Heart left ventricle (tissue), 13 donors: ENCODE data around the gene FOCAD.

Experiments used
- POLR2A ChIP-seq, 2 donors: fragments of 450-650 bp; IDR thresholded peaks; one replicate each; pipeline ENCODE4 v1.6.1; 2017; ENCODE audit warnings: antibody characterized with exemption in 2 of 2, mild to moderate bottlenecking in 2 of 2, moderate library complexity in 2 of 2
- TF ChIP-seq, protein P1 (sequence below), 12 donors: fragments of 200-600 bp; sonication (generic) in 4 of 12; IDR thresholded peaks; one replicate each; pipeline versions ENCODE4 v1.5.0 to v1.8.0; 2018 to 2022; ENCODE audit warnings: antibody characterized with exemption in 12 of 12, mild to moderate bottlenecking in 5 of 12
- donor health status: ischemic (EF 13 %, LVEDD 7.1; RV severe dilation, severe dysfunction).
- donor health status: DM: no; HTN: yes; CAD: no.
- donor health status: DM: no; HTN: no; CAD: no.
- donor health status: ischemic (EF 25% LVEDD 6.9; RV normal size, moderate dysfunction).
- donor health status: ischemic (EF 25% LVEDD 5.7; RV mildly dilated, moderate dysfunction).
- donor health status: ischemic (EF 35%, LVEDD 5.7; RV mildly dilated, moderate dysfunction).
- donor health status: nonischemic (EF 11% LVEDD 7.7; RV severe dilation, severe dysfunction).
- donor health status: DM: yes; HTN: yes; CAD: no.
- donor health status: PGD.
- donor health status: ischemic (EF 29% LVEDD 5.4; RV normal size, mild dysfunction).
- donor health status: nonischemic (EF 23%, LVEDD 6.1; RV moderate dilation, normal function).

GRCh38 chr9:21042466-21042865 lies 358.4 kb downstream of the FOCAD start:
- no peak for TF ChIP-seq POLR2A (IDR thresholded peaks at IDR 0.05)
- TF ChIP-seq, protein P1, sequence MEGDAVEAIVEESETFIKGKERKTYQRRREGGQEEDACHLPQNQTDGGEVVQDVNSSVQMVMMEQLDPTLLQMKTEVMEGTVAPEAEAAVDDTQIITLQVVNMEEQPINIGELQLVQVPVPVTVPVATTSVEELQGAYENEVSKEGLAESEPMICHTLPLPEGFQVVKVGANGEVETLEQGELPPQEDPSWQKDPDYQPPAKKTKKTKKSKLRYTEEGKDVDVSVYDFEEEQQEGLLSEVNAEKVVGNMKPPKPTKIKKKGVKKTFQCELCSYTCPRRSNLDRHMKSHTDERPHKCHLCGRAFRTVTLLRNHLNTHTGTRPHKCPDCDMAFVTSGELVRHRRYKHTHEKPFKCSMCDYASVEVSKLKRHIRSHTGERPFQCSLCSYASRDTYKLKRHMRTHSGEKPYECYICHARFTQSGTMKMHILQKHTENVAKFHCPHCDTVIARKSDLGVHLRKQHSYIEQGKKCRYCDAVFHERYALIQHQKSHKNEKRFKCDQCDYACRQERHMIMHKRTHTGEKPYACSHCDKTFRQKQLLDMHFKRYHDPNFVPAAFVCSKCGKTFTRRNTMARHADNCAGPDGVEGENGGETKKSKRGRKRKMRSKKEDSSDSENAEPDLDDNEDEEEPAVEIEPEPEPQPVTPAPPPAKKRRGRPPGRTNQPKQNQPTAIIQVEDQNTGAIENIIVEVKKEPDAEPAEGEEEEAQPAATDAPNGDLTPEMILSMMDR (IDR thresholded peaks at IDR 0.05) = no peak
